Stimulated activated CD4-positive, alpha-beta T cell treated with anti-CD3 and anti-CD28 coated beads, Interleukin-4, amount 100 ng/mL, for 4 hours (primary cell): ENCODE measurements around the gene KIF26B.

Experiments used
- DNase-seq, 2 experiments: peaks; one replicate each; pipeline ENCODE4 v3.0.0-alpha.2; 2020

The KIF26B gene

DNA sequence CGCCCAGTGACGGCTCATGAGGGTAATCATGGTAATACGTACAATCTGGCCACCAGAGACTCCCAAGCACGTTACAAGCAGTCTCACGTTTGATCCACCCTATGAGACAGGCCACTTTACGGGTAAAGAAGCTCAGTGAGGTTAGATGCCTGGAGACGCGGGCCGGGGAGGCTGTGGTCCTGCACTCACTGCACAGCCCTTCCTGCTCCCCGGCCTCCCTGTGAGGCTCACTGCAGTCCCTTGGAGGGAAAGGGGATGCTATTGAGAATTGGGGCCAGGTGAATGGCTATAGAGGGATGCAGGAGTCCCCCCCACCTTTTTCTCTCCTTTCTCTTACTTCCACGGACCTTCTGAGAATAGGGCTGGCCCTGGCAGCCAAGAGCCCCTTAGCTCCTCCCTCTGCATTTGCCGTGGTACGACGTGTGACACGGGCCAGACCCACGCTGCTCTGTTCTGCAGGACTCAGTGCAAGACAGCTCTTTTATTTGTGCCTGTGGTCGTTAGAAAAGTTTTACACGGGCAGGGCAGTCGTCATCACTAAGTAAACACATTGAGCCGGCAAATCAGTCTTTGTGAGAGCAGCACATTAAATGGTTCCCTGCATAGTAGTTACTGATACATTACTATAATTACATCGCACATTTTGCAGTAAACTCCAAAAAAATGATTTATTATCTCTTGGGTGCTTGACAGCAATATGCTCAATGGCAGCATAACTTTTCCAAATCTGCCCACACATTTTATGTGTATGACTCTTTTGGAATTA is 18.8 kb downstream of the KIF26B start:
- DNase-seq = no peak

DNA sequence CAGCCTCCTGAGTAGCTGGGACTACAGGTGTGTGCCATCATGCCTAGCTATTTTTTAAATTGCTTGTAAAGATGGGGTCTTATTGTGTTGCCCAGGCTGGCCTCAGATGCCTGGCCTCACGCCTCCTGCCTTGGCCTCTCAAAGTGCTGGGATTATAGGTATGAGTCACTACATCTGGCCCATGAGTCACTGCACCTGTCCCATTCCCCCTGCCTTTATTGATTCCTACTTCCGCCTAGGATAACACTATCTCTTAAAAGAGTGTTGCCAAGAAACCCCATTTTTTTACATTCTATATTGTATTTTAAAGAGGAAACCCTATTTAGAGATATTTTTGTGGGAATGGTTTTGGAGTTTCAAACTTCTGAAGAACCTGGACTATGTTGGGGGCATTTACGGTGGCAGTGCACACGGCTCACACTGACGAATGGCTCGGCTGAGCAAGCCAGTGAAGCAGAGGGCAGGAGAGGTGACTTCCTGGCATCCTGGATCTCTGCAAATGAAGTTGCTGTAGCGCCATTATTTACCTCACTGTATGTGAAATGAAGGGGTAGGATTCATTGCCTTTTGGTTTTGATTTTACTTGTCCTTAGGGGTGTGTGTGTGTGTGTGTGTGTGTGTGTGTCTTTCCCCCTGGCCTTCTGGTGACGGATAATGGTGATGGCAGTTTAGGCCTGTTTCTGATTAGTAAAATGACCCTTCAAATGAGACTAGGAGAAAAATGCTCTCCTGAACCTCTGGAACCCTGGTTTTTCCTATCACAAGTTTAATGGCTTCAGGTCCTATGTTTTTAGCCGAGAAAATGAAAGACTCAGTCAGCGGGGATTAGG is 22.5 kb downstream of the KIF26B start:
- DNase-seq = no peak

DNA sequence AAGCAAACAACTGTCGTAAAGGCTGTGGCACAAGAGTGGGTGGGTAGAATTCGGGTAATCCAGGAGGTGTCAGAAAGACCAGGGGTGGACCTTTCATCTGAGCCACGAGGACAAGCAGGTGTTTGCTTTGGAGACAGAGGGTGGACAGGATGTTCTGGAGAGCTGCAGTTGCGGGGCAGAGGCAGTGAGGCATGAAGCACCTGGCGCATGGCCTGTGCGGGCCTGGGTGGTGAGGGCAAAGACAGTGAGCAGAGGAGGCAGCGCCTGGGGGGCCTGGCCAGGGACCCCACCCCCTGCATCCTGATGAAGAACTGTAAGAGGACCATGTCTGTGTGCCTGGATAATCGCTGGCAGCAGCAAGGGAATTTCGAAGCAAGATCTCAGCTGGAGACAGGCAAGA is 24.9 kb downstream of the KIF26B start:
- DNase-seq = no peak

DNA sequence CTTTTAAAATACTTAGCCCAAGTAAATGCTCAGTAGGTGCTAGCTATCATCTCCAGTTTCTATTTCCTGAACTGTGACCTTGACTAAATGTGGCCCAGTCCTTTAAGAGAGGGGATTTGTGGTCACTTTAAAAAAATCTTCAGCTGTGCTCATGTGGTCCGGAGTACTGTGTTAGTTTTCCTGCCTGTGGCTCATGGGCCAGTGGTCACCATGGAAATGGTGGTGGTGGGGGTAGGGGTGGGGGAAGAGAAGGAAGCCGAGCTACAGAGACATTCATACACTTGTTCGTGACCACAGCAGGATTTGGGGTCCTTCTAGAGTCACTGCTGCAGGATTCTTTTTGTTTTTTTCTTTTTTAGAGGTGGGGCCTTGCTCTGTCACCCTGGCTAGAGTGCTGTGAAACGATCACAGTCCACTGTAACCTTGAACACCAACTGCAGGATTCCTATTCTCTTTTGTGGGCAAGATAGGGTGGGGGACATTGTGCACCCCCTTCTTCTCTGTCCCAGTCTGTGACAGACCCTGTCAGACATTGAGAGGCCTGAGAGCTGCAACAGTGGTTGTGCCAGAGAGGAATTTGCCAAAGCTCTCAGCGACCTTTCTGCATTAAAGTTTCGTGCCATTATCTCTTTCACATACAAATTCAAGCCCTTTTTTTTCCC is 25.8 kb downstream of the KIF26B start:
- no peak for DNase-seq

DNA sequence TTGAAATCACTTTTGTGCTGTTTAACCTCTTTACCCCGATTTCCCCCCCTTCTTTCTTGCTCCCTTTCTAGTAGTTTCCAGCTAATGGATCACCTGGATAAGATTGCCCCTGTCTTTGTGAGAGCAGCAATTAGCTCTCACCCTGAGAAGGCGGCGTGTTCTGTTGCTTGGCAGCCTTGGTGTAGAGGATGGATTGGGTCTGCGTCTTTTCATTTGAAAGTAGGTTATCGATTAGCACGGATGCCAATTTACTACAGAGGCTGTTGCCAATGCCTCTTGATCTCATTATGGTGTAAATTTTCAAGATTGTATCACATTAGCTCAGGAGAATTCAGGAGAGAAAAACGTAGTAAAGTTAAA is 26.4 kb downstream of the KIF26B start:
- no peak for DNase-seq

DNA sequence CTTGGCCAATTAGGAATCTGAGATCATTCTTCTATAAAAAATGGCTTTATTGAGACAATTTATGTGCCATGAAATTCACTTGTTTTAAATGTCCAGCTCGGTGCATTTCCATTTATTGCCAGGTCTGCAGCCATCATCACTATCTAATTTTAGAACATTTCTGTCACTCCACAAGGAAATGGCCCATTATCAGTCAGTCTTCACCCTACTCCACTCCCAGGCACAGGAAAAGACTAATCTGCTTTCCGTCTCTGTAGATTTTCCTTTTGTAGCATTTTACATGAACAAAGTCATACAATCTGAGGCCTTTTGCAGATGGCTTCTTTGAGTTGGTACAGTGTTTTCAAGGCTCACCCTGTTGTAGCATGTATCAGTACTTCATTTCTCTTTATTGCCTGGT is 27.2 kb downstream of the KIF26B start:
- DNase-seq = no peak

DNA sequence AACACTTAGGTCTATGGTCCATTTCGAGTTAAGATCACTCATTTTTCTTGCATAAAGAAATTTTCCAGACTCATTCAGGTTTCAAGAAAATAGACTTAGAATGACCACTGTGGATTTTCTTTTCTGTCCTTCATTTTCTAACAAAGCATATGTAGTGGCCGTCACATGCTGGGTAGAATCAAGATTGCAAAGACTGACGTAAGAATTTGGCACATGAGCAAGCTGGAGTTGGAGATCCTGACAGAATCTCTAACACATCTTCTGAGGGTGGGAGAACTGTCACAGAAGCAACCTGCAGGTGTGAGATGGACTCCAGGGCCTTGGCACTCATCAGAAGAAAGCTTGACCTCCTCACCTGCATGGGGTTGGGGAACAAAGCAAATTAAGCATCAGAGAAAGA is 28.6 kb downstream of the KIF26B start:
- no peak for DNase-seq

DNA sequence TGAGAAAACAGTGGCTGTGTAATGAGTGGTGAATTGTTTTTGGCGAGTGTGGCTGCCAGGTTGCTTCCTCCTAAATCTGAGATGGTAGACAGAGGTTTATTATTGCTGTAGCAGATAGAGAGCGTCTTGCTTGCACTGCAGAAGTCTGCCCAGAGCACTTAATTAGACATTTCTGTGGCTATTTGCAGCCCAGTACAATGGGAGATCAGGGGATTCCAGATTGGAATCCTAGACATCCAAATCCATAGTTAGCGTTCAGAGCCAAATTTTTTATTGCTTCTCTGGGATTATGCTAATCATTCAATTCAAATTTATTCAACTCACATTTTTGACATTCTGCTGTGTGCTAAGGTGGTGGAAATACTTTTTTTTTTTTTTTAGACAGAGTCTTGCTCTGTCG is 30.0 kb downstream of the KIF26B start:
- no peak for DNase-seq

DNA sequence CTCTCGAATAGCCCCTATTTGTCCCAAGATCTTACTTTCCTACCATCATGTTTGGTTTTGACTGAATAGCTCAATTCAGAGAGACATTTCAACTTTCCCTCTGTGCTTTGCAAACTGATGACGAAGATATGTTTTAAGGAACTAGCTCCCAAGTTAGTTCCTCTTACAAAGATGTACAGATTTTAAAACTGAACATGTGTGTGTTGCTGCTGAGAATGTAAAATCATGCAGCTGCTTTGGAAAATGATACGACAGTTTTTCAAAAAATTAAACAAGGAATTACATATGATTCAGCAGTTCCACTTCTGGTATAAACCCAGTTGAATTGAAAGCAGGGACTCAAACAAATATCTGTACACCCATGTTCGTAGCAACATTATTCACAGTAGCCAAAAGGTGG is 33.6 kb downstream of the KIF26B start:
- no peak for DNase-seq

DNA sequence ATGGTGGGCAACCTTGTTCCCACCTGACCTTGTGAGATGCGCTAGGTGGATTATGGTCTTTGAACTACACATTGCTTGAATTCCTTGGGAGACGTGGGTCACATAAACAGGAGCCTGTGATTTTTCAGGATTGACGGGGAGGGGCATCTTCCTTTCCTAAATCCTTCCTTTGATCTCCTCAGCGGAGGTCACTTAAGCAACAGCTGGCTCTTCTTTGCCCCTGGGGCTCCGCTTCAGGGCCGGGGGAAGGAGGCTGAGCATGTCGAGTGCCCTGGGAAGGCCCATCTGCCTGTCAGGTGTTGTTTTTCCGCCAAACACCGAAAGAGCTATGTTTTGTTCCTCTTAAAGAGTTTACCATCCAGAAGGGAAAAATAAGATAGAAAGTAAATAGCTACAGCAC is 40.6 kb downstream of the KIF26B start:
- no peak for DNase-seq

DNA sequence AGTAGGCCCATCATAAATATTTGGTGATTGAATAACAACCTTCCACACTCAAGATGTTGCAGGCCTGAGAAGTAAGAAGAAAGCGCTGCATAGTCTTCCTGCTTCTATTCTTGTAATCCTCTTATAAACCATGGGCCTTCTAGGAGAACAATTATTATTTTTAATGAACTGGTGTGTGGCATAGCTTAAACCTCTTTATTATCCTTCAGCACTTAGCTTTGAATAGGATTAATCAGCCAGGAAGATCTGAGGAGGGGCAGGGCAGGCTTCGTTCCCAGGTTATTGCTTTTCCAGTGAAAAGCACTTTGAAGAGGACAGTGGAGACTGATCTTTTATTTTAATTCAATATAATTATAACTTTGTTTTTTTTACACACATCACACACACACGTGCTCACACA is 42.3 kb downstream of the KIF26B start:
- DNase-seq = no peak

DNA sequence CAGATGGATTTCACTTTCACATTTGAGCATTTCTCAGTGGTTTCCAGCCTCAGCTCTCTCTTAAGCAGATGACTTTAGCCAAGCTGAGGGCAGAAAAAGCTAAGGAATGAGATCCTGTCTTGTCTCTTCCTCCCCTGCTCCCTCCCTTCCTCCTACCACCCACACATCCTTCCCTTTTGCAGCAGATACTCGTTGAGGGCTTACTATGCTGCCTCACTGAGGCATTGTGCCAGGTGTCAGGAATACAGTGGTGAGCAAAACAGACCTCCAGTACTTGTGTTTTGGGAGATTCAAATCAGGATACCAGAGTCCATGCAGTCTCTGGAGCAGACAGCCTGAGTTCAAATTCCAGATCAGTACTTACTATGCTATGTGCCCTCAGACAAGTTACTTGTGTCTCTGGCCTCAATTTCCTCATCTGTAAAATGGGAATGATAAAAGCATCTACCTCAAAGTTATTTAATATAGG is 43.2 kb downstream of the KIF26B start:
- DNase-seq = no peak

DNA sequence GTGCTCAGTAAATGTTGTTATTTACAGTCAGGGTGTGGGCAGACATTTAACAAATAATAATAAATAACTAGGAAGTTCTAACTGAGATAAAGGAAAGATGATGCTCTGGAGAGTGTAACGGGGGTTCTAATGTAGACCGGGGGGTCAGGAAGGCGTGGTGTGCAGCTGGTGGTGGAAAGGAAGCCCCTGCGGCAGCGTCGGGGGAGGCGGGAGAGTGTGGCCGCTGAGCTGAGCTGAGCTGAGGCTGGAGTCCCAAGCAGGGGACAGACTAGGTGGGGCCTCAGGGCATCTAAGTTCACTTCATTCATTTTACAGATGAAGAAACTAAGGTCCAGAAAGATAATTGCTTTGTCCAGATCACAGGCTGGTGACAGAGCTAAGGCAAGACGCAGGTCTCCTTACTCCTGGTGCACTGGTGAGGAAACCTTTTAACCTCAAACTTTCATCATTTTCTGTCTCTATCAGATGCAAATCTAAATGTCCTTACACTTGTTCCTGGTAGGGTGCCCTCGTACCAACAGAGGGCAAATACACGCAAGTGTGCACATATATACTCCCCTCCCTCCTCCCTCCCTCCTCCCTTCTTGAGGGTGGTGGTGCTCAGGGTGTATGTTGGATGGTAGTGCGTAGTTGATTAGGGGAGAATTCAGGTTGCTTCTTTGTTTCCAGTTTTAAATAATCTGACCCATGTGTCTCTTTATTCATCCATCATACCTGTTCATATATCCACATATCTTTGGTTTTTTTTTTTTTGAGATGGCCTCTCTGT is 44.1 kb downstream of the KIF26B start:
- no peak for DNase-seq

DNA sequence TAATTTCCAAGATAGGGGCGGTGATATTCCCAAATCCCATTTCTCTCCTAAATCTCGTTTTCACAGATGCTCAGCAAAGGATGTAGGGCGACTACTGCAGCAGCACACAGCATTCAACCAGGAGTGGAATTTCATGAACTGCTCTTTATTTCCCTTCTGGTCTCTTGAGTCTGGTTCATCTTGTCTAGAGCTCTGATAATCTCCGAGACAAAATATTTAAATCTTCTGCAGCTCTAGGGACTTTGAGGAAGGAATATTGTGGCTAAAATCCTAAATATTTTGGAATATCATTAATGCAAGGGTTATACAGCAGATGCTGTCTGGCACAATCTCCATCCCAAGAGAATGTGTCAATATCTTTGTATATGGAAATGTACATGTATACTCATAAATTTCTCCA is 45.4 kb downstream of the KIF26B start:
- no peak for DNase-seq

DNA sequence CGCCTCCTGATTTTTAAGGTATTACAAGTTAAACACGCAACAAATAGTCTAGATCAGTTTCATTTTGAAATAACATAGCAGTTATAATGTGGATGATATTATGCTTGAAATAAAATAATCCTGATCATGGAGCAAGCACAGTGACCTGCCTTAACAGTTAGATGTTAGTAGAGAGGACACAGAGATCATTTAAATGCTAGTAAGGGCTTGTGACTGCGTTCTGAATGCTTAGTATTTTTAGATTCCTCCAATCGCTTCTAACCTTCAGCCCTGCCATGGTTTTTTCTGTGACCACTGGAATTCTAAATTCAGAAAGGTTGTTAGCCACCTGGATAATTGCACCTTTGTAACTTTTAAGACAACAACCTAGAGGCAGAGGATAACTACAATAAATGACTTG is 46.4 kb downstream of the KIF26B start:
- DNase-seq = no peak

DNA sequence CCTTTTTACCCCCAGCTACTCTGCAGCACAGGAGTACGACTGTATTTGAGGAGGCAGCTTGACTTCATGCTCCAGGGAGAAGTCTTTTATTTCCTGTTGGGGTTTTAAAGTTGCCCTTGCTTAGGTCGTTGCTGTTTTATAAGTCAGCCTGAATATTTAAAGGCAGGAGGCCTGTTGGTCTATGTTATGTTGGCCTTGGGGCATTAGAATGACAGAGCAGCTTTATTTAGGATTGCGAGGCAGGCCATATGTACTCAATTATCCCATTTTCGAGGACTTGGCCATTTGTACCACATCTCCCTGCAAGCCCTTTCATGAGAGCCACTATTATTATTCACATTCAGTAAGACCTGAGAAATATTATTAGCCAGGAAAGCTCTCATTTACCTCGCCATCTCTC is 47.0 kb downstream of the KIF26B start:
- DNase-seq = no peak

DNA sequence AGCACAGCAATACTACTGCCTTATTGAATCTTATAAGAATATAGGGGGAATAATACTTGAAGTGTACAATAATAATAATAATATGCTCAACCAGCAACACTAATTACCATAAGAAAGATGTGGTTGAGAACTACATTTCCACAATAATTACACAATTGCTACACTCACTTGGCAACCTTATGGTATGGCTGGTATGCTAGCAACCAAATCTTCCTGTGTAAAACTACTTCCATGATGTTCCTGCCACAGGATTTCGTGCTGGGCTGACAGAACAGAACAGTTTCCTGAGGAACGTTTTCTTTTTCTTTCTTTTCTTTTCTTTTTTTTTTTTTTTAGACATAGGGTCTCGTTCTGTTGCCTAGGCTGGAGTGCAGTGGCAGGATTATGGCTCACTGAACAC is 50.6 kb downstream of the KIF26B start:
- DNase-seq = no peak

DNA sequence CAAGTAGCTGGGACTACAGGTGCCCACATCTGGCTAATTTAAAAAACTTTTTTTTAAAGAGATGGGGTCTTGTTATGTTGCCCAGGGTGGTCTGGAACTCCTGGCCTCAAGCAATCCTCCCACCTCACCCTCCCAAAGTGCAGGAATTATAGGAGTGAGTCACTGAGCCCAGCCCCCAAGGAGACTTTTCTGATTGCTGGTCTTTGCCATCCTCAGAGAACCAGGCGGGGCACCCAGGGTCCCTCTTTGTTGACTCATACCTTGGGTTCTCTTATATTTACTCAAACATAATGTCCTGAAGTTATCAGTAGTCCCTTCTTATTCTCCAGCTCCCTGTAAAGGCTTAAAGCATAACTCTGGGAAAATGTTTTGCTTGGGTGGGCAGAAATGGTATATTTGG is 51.1 kb downstream of the KIF26B start:
- no peak for DNase-seq

DNA sequence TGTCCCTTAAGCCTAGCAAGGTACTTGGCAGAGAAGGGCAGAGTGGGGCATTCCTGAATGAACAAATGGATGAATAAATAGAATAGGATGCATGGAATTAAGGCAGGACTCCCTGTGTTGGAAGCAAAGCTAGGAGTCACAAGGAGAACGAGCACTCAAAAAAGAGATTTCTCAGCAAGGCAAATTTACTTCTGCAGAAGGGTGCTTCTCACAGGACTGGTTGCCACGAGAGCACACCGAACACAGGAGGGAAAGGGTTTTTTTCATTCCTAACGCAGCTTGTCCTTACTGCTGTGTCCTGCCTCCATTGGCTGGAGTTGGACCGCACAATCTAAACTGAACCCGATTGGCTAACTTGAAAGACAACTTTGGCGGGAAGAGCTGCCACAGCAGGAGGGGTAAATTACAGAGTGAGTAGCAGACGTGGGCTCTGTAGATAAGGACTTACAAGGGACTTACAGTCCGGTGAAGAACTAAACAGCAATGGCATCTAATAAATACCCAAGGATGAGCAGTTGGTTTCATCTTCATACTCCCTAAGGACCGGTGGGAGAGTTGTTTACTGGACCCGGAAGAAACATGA is 52.4 kb downstream of the KIF26B start:
- no peak for DNase-seq

DNA sequence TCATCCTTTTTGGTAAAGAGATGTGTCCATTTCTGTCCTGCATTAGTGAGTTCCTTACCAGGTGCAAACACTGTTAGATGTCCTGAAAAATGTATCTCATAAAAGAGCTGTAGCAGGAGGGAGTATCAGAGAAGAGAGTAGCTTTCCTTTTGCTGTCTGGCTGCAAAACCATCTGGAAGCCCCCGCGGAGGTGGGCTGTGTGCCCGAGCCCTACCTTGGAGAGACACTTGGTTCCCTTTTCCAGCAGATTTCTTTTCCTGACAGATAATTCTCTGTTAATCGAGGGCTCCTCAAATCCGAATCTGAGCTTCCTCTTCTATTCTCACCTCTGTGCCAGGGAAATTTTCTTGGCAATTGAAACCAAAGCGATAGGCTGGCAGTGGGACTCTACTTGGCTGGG is 53.0 kb downstream of the KIF26B start:
- DNase-seq = no peak

DNA sequence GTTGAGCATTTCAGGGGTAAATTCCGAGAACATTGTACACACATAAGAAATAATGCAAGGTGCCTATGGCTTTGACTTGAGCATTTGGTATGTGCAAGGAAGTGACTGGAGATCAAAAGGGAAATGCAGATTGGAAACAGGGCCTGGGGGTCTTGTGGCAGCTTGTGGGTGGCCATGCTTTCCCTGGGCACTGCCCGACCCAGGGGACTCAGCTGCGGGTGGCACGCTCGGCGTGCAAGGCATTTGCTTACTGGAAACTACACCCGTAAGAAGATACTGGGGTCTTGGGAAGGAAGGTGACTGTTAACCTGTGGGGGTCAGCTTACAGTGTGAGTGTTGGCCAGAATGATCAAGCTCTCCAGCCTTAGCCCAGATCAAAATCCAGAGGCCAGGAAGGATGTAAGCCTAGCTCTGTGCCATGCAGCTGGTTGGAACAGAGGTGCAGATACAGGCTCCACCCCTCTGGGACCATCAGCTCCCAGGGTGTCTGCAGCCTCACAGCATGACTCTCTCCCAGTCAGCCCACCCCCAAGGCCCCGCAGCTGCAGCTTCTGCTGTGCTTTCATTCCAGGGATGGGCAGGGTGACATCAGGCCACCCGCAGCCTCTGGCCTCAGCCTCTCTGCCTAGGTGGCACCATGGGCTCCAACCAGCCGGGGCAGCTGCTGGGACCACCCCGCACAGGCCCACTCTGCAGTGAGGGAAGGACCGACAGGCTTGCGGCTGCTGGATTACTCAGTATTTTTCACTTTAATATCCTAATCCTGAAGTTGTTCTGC is 55.1 kb downstream of the KIF26B start:
- no peak for DNase-seq
